Esophagus muscularis mucosa (tissue), 3 donors: Measurements from ENCODE around the gene ABR.

Experiments
- EP300 ChIP-seq: sonication (generic); formaldehyde crosslinking; IDR thresholded peaks from one replicate; pipeline ENCODE4 v1.6.1; 2017; ENCODE audit warnings: antibody characterized with exemption
- TF ChIP-seq, protein P1 (sequence below), 3 experiments: fragments of 200-600 bp in 2 of 3; fragments of 450-650 bp in 1 of 3; sonication (generic) in 2 of 3; IDR thresholded peaks; one replicate each; pipeline ENCODE4 v1.5.1; 2017 to 2019; ENCODE audit warnings: antibody characterized with exemption in 3 of 3, mild to moderate bottlenecking in 2 of 3, moderate library complexity in 1 of 3

GRCh38 chr17:1068356-1068755 is 111.4 kb downstream of the ABR start:
- TF ChIP-seq, protein P1, sequence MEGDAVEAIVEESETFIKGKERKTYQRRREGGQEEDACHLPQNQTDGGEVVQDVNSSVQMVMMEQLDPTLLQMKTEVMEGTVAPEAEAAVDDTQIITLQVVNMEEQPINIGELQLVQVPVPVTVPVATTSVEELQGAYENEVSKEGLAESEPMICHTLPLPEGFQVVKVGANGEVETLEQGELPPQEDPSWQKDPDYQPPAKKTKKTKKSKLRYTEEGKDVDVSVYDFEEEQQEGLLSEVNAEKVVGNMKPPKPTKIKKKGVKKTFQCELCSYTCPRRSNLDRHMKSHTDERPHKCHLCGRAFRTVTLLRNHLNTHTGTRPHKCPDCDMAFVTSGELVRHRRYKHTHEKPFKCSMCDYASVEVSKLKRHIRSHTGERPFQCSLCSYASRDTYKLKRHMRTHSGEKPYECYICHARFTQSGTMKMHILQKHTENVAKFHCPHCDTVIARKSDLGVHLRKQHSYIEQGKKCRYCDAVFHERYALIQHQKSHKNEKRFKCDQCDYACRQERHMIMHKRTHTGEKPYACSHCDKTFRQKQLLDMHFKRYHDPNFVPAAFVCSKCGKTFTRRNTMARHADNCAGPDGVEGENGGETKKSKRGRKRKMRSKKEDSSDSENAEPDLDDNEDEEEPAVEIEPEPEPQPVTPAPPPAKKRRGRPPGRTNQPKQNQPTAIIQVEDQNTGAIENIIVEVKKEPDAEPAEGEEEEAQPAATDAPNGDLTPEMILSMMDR (IDR thresholded peaks at IDR 0.05), result no peak
- no peak for TF ChIP-seq EP300
